Thyroid gland (tissue), 4 donors: Measurements from ENCODE around the gene GALNTL6.

Experiments used
- POLR2A ChIP-seq, 2 donors: fragments of 450-650 bp; IDR thresholded peaks; one replicate each; pipeline ENCODE4 v1.6.1; 2017; ENCODE audit warnings: antibody characterized with exemption in 2 of 2, mild to moderate bottlenecking in 2 of 2, moderate library complexity in 1 of 2
- TF ChIP-seq, protein P1 (sequence below), 6 experiments: fragments of 200-600 bp in 3 of 6; fragments of 450-650 bp in 3 of 6; sonication (generic) in 3 of 6; IDR thresholded peaks; one replicate each; pipeline ENCODE4 v1.5.1; 2016 to 2019; ENCODE audit warnings: antibody characterized with exemption in 6 of 6, mild to moderate bottlenecking in 2 of 6, inconsistent platforms in 1 of 6, moderate library complexity in 1 of 6

DNA sequence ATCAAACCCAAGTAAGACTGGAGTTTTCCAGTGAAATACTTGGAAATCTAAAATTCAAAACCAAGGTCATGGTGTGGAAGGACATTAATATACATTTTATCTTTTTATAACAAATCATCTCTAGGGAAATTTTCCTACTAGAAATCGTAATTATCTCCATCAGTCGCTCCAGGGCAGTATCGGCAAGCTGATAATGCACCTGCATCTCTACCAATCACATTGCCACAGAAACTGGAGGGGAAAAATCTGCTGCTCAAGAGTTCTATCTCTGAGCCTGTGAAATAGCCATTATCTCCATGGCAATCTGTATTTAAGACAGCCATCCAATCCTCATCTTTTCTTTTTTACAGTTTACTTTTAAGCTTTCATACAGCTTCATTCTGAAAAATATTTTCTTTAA lies 817.1 kb downstream of the GALNTL6 start:
- TF ChIP-seq, protein P1, sequence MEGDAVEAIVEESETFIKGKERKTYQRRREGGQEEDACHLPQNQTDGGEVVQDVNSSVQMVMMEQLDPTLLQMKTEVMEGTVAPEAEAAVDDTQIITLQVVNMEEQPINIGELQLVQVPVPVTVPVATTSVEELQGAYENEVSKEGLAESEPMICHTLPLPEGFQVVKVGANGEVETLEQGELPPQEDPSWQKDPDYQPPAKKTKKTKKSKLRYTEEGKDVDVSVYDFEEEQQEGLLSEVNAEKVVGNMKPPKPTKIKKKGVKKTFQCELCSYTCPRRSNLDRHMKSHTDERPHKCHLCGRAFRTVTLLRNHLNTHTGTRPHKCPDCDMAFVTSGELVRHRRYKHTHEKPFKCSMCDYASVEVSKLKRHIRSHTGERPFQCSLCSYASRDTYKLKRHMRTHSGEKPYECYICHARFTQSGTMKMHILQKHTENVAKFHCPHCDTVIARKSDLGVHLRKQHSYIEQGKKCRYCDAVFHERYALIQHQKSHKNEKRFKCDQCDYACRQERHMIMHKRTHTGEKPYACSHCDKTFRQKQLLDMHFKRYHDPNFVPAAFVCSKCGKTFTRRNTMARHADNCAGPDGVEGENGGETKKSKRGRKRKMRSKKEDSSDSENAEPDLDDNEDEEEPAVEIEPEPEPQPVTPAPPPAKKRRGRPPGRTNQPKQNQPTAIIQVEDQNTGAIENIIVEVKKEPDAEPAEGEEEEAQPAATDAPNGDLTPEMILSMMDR (IDR thresholded peaks at IDR 0.05), result no peak
- no peak for TF ChIP-seq POLR2A (IDR thresholded peaks at IDR 0.05)
